Measurements from ENCODE around the gene GCHFR.

Gene GCHFR

DNA sequence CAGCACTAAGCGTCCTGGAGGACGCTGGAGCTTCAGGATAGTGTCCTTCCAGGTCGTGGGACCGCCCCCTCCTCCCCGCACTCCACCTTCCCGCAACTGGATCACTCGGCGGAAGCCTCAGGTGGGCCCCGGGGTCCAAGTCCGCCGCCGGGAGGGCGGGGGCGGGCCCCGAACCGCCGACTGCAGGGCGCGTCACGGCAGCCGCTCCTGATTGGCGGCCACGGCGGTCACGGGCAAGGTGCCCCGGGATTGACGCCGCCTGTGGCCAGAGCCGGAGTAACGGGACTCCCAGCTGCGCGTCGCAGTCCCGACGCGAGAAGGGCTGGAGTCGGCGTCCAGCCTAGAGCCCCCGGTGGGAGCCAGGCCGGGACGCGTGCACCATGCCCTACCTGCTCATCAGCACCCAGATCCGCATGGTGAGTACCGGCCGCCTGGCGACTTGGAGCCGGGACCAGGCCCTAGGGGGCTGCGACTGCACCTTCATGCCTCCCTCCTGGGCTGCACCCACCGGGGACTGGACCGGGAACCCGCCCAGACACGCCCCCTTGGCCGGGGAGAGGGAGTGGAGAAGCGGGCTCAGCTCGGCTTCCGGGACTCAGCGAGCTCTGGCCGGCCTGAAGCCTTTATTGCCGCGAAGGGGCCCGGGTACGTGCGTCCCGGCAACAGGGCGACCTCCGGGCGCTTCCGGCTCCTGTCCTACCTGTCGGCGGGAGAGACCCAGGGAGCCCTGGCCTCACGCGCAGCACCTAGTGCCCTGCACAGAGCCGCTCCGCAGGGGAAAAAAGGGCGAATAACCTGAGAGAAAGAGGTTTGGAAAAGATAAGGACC, at the start of gene GCHFR:
Gene GCHFR (plus strand): TSS at position 268 of the 828 bp plus-strand sequence. CDS start 113 bp downstream, at position 381.
- DNase-seq (ENCODE audit: low read depth in 3 of 3): peak in 1 of 3 experiments; percentile 69

DNA sequence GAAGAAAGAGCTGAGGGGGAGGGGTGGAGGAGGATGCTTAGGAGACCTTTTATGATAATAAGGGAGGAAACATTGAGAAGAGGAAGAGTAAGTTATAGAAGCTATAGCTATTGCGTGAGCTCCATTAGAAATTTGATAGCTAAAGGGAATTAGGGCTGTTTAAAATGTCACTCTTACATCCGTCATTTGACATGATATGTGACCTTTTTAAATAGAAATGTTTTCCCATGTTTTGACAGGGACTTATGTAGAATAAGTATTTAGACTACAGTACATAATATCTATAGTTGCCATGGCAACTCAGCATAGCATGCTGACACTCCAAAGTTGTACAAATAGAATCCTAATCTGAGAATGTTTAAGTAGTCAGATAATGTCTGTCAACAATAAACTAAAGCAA, 49.7 kb upstream of the GCHFR start:
- DNase-seq (ENCODE audit: low read depth in 3 of 3): no peak

- no peak for DNase-seq (ENCODE audit: low read depth in 3 of 3)
Measured at GRCh38 chr15:40716165-40716564, 47.7 kb upstream of the GCHFR start.

GRCh38 chr15:40721701-40722100, 42.2 kb upstream of the GCHFR start:
- DNase-seq (ENCODE audit: low read depth in 3 of 3): no peak

- DNase-seq (ENCODE audit: low read depth in 3 of 3): no peak
Measured at GRCh38 chr15:40722354-40722753, 41.5 kb upstream of the GCHFR start.

DNA sequence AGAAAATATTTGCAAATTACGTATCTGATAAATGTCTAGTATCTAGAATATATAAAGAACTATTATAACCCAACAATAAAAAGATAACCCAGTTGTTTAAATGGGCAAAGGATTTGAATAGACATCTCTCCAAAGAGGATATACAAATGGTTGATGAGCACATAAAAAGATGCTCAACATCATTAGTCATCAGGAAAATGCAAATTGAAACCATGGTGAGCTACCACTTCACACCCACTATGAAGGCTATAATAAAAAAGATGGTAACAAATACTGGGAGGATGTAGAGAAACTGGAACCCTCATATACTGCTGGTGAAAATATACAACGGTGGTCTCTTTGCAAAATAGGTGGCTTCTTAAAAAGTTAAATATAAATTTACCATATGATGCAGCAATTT, 40.9 kb upstream of the GCHFR start:
- no peak for DNase-seq (ENCODE audit: low read depth in 3 of 3)

DNA sequence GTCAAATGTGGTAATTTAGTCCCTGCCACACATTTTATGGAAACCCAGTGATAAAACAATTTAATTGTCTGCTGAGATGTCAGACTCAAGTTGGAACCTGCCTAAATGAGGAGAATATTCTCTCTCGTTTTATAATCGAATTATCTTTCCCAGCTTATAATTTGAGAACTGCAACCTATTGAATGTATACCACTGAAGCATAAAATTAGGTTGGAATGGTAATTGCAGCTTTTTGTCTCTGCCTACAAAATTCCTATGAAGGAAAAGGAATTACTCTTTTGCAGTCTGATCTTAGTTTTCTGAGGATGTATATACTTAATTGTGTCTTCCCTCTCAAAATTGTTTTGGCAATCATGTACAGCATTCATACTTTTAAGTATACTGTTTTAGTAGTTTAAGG, 39.9 kb upstream of the GCHFR start:
- DNase-seq (ENCODE audit: low read depth in 3 of 3): no peak

DNA sequence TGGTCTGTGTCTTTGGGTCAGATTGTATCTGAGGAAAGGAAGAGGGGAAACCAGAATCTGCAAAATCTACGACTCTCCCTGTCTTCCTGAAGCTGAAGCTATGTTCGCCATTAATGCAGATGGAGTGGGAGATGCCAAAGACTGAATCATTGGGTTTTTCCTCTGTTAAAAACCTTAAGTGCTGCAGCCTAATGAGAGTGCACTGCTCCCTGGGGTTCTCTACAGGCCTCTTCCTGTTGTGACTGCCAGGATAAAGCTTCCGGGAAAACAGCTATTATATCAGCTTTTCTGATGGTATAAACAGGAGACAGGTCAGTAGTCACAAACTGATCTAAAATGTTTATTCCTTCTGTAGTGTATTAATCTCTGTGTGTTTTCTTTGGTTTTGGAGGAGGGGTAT, 32.8 kb upstream of the GCHFR start:
- no peak for DNase-seq (ENCODE audit: low read depth in 3 of 3)

DNA sequence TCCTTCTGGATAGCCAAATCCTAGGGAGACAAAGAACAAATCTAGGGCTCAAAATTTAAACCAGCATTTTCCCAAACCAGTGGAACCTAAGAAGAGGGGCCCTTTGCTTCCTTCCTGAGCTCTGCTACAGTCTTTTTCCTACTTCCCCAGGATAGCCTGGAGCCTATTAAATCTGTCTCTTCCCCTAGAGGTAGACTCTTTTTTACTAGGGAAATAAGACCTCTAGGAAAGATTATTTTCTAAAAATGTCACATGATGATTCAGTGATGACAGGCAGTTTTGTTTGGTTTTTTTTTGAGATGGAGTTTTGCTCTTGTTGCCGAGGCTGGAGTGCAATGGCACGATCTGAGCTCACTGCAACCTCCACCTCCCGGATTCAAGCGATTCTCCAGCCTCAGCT, 27.3 kb upstream of the GCHFR start:
- no peak for DNase-seq (ENCODE audit: low read depth in 3 of 3)

GRCh38 chr15:40737048-40737447, 26.8 kb upstream of the GCHFR start:
- DNase-seq (ENCODE audit: low read depth in 3 of 3): no peak

DNA sequence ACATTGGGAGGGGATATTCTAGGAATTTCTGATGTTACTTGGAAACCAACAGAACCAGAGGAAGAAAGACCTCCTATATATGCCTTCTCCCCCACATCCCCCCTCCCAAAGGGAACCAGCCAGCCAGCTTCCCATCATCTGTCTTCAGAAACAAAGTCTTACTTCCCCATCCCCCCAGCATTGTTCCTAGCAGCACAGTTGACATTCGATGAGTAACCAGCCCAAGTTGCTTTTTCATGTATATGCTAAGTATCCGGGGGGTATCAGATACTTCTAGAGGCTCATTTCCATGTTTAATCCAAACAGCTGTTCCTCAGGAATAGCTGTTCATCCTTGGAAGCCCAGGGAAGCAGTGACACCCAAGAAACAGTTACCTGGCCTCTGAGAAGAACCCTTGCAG, 24.8 kb upstream of the GCHFR start:
- DNase-seq (ENCODE audit: low read depth in 3 of 3): no peak

- DNase-seq (ENCODE audit: low read depth in 3 of 3): no peak
Measured at GRCh38 chr15:40739854-40740253, 24.0 kb upstream of the GCHFR start.

DNA sequence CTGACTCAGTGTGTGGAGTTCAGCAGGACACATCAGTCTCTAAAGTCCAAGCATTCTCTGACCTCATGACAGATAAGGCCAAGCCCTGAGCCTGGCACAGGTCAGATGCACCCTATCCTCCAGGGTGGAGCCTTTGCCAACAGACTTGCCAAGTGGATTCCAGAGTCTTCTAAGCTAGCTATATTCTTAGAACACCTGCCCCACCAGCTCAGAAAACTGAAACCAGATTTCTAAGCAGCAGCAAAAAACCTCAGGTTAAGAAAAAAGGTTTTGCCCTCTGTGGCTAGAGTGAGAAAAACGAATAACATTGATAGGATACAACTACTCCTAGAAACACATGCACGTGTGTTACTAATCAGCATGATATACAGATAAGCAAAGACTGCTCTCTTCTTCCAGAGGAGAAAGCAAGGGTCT, 20.4 kb upstream of the GCHFR start:
- DNase-seq (ENCODE audit: low read depth in 3 of 3): no peak

- peak in 1 of 3 experiments; percentile 57 for DNase-seq (ENCODE audit: low read depth in 3 of 3)
Measured at GRCh38 chr15:40743921-40744814, 19.7 kb upstream of the GCHFR start.

DNA sequence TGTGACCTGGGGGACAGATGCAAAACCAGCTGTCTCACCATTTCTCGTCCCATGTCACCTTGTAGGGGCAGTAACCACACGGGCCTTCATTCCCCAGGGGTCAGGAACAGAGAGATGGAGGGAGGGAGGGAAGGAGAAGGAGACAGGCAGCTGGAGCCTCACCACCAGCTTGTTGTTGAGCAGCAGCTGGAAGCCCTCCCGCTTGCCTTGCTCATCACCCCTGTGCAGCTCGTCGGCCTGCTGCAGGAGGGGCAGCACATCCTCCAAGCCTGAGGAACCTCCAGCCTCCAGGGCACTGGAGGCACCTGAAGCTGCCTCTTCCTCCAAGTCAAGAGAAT, 19.1 kb upstream of the GCHFR start:
- no peak for DNase-seq (ENCODE audit: low read depth in 3 of 3)

GRCh38 chr15:40746916-40747418, 16.9 kb upstream of the GCHFR start:
- no peak for DNase-seq (ENCODE audit: low read depth in 3 of 3)

DNA sequence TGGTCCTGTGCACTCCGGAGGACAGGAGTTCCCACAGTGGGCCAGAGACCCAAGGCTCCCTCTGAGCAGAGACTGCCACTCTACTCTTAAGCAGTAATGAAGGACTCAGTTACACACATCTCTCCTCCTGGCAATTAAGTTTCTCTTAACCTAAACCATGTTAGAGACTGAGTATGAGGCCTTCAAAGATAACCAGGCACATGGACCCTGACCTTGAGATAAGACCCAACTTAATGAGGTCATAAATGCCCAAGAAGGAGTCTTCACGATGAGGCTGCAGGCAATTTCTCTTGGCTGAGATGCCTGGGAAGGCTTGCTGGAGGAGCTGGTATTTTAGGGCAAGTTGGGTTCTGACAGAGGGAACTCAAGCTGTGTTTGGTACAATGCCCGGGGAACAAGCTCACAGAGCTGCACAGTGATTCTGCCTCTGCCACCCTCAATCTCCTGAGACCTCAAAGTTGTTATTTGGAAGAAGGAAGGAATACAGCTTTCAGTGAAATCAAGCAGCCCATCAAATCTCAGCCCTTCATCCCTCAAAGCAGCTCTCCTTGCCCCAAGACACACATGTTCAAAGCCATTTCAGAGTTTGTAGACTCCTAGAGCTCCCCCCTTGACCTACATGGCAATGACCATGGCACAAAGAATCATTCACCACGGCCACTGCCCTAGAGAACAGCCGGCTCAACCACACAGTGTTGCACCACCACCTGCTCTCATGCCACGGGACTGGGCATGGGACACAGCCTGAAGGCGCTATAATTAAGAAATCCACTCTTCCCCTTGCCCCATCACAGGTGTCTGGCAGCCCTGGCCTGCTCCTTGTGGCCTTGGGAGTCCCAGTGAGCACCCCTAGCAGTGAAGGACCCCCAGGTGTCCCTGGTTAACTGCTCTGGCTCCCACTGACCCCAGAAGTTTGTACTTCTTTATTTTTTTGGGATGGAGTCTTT, 15.9 kb upstream of the GCHFR start:
- DNase-seq (ENCODE audit: low read depth in 3 of 3): no peak

- no peak for DNase-seq (ENCODE audit: low read depth in 3 of 3)
Measured at GRCh38 chr15:40749151-40749630, 14.7 kb upstream of the GCHFR start.

- DNase-seq (ENCODE audit: low read depth in 3 of 3): no peak
Measured at GRCh38 chr15:40750885-40751284, 13.0 kb upstream of the GCHFR start.

- DNase-seq (ENCODE audit: low read depth in 3 of 3): no peak
Measured at GRCh38 chr15:40751745-40752144, 12.1 kb upstream of the GCHFR start.

DNA sequence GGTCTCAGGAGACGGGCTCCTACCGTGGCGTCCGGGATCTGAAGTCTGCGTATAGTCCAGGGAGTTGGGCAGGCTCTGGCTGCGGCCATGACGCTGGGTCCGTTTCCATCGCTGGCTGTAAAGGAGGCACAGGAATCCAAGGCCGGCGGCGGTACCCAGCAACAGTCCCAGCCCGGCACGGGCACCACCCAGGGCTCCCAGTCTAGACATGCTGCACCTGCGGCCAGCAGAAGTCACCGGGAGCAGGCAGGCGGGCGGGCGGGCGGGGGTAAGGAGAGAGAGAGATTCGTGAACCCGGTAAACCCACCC, 9.3 kb upstream of the GCHFR start:
- no peak for DNase-seq (ENCODE audit: low read depth in 3 of 3)

All from stimulated activated CD4-positive, alpha-beta T cell treated with anti-CD3 and anti-CD28 coated beads, TNF-alpha, amount 100 ng/mL, for 24 hours (primary cell).